LNCAP (cell line): Measurements from ENCODE around the gene EDARADD.

ENCODE experiments used
- TF ChIP-seq, protein P1 (sequence below): fragments of 450-650 bp; IDR thresholded peaks from 2 replicates; pipeline ENCODE4 v1.5.1; 2017; ENCODE audit warnings: mild to moderate bottlenecking

Gene EDARADD

DNA sequence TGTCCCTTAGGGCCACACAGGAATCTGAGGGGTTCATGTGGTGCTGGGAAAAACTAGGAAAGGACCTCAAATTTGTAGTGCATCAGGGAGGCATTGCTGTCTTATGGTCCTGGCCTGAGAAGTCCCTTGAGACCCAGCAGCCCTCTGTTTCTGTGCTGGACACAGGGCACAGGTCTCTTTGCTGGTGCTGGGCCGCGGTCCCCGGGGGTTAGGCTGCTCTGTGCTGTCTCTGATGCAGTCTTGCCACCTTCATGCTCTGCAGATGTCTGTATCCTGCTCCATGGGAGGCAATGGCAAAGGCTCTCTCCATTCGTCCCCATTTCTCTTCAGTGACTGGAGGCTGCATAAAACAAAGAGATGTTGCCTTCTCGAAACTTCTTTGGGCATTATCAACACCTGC is 13.0 kb downstream of the EDARADD start:
- TF ChIP-seq, protein P1, sequence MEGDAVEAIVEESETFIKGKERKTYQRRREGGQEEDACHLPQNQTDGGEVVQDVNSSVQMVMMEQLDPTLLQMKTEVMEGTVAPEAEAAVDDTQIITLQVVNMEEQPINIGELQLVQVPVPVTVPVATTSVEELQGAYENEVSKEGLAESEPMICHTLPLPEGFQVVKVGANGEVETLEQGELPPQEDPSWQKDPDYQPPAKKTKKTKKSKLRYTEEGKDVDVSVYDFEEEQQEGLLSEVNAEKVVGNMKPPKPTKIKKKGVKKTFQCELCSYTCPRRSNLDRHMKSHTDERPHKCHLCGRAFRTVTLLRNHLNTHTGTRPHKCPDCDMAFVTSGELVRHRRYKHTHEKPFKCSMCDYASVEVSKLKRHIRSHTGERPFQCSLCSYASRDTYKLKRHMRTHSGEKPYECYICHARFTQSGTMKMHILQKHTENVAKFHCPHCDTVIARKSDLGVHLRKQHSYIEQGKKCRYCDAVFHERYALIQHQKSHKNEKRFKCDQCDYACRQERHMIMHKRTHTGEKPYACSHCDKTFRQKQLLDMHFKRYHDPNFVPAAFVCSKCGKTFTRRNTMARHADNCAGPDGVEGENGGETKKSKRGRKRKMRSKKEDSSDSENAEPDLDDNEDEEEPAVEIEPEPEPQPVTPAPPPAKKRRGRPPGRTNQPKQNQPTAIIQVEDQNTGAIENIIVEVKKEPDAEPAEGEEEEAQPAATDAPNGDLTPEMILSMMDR: no peak

- TF ChIP-seq, protein P1: no peak
Observed at GRCh38 chr1:236413688-236414087, 19.6 kb downstream of the EDARADD start.

DNA sequence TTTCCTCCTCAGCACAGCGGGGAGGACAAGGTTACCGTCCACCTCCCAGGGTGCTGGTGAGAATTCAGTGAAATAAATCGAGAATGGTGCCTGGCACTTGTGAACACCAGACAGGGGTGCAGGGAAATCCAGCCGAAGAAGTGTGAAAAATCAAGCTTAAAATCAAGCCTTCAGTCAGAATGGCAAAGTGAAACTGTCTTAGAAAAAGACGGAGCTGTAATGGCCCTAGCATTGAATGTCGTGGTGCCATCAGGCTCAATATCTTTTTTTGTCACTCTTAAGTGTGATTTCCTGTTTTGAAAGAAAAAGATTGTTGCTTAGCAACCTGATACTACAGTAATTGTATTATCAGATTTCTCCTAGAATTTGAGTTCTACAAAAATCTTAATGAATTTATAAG is 22.1 kb downstream of the EDARADD start:
- TF ChIP-seq, protein P1: no peak

DNA sequence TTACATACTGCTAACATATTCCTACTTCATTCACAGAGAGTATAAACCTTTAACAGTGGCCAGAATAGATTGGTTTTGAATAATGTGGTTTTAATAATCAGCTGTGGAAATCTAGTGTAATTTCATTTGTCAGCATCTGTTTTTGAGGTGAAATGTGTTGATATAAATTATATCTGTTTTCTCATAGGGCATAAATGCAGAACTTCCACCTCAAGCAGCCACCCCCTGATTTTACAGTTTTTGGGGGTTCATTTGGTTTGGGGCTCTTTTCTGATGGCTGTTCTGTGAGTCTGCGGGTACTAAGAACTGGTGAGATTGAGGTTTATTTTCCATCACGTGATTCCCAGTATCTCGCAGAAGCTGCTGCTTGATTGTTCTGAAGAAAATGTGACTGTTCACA is 23.2 kb downstream of the EDARADD start:
- TF ChIP-seq, protein P1: no peak

DNA sequence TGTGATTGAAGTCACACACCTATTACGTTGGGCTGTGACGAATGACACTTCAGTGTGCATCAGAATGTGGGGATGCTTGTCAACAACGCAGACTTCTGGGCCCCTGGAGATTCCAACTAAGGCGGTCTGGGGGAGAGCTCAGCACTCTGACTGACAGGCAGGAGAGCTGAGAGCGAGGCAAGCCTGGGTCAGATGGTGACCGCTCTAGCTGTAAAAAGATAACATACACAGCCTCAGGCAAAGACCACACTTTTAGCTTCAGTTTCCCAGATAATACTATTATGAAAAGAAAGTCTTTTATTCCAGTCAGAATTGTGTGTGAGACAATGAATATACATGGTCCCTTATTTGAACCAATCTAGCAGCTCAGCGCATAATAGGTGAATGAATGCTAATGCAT is 25.4 kb downstream of the EDARADD start:
- TF ChIP-seq, protein P1: no peak

- TF ChIP-seq, protein P1: no peak
Observed at GRCh38 chr1:236421022-236421421, 26.9 kb downstream of the EDARADD start.

- TF ChIP-seq, protein P1: no peak
Observed at GRCh38 chr1:236421850-236422516, 27.9 kb downstream of the EDARADD start.

DNA sequence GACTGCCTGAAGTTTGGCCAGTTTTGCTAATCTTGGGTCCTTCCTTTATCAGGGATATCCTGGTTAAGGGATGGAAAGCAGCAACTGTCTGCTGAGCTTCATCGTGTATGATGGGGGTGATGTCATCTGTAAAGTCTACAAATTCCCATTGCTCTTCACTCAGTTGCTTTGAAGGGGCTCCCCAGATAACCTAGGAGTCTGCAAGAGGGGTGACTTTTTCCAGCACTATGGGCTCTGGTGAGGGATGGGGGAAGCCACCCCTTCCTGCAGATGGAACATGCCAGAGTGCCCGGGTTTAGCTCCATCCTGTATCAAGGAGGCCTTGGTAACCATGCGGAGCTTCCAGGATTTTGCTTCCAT is 28.4 kb downstream of the EDARADD start:
- TF ChIP-seq, protein P1: no peak
